Sigmoid colon (tissue), 7 donors: ENCODE results near the gene KRT5. TPM values are rescaled to one million over a fixed set of nuclear protein-coding genes. Genes with fewer than 3 reads are reported as not detected.

Source experiments
- DNase-seq: peaks from one replicate; pipeline ENCODE4 v3.0.0-alpha.2; 2019
- H3K27ac ChIP-seq, 4 donors: fragments of 200-600 bp; sonication (generic); one replicate each; pipeline ENCODE4 v1.5.1; 2016 to 2019; ENCODE audit warnings: mild to moderate bottlenecking in 1 of 4
- H3K27me3 ChIP-seq, 3 donors: fragments of 200-600 bp; sonication (generic); one replicate each; pipeline ENCODE4 v1.5.1; 2019; ENCODE audit warnings: mild to moderate bottlenecking in 1 of 3
- H3K36me3 ChIP-seq, 4 donors: fragments of 200-600 bp; sonication (generic); one replicate each; pipeline ENCODE4 v1.5.1; 2016 to 2019
- H3K4me1 ChIP-seq, 4 donors: fragments of 200-600 bp; sonication (generic); one replicate each; pipeline ENCODE4 v1.5.1; 2017 to 2019
- H3K4me3 ChIP-seq, 4 donors: fragments of 200-600 bp; sonication (generic); one replicate each; pipeline ENCODE4 v1.5.1; 2017 to 2019; ENCODE audit warnings: mild to moderate bottlenecking in 2 of 4, moderate library complexity in 1 of 4
- H3K9me3 ChIP-seq, 4 donors: fragments of 200-600 bp in 3 of 4; sonication (generic) in 3 of 4; one replicate each; pipeline versions ENCODE4 v1.5.1 to v1.6.1; 2013 to 2019
- EP300 ChIP-seq, 4 donors: sonication (generic); formaldehyde crosslinking; IDR thresholded peaks; one replicate each; pipeline ENCODE4 v1.6.1; 2017; ENCODE audit warnings: antibody characterized with exemption in 4 of 4
- POLR2A ChIP-seq, 2 donors: fragments of 450-650 bp; IDR thresholded peaks; one replicate each; pipeline ENCODE4 v1.6.1; 2016; ENCODE audit warnings: antibody characterized with exemption in 2 of 2, mild to moderate bottlenecking in 2 of 2, moderate library complexity in 2 of 2
- POLR2AphosphoS5 ChIP-seq, 4 donors: sonication (generic); formaldehyde crosslinking; IDR thresholded peaks; one replicate each; pipeline ENCODE4 v1.6.1; 2017; ENCODE audit warnings: antibody characterized with exemption in 4 of 4
- WGBS, 2 donors: extraction: QIAGEN DNeasy Blood & Tissue Kit; methylation state at CpG; one replicate each; pipeline ENCODE4 v1.1.7; 2013; 5-methylcytosine and 5-hydroxymethylcytosine counted together
- intact Hi-C: fragments of 100-400 bp; cut with DNase I; formaldehyde crosslinking; loops from one replicate; pipeline ENCODE4 v1.15.1; 2023
- polyA plus RNA-seq, 3 donors: library from polyadenylated mRNA; stranded (reverse); fragments of 200-250 nt; gene quantifications; one replicate each; pipeline ENCODE4 v1.2.3, GENCODE V29; 2013
- total RNA-seq, 4 donors: library from RNA; depleted of rRNA; stranded (reverse); fragments of >200 nt; gene quantifications; one replicate each; pipeline ENCODE4 v1.1.0, GENCODE V29; 2016
- TF ChIP-seq, protein P1 (sequence below), 4 experiments: fragments of 450-650 bp in 3 of 4; fragments of 200-600 bp in 1 of 4; IDR thresholded peaks; one replicate each; pipeline ENCODE4 v1.5.1; 2016 to 2019; ENCODE audit warnings: antibody characterized with exemption in 4 of 4, mild to moderate bottlenecking in 3 of 4, moderate library complexity in 2 of 4
- donor health status: healthy with polysubstance abuse.
- donor health status: Bipolar disorder and iron deficiency.
- donor health status: healthy.

KRT5 gene
- total and polyA plus RNA-seq, 7 donors, result 0.36 to 7.8 (median 1.1) TPM; not detected in 4

DNA sequence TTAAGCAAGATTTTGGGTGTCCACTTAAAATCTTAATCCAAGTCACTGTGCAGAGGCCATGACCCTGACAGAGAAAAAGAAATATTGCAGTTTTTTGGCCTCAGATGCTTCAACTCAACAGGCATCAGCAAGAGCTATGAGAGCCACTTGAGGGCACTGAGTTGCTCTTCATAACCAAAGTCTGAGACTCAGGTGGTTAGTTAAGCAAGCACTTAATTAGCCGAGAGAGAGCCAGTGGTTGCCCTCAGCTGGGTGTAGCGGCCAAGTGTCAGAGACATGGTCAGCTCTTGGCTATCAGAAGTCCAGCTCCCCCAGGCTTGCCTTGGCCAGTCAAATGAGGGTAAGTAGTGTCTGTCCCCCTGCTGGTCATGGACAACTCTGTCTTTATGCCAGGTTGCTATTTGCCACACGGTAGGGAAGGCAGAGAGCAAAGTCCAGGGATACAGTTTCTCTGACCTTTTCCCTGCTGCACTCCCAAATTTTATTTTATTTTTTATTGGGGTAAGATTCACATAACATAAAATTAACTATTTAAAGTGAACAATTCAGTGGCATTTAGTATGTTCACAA, 41.8 kb upstream of the KRT5 start:
- TF ChIP-seq EP300 (IDR thresholded peaks at IDR 0.05), result no peak
- TF ChIP-seq, protein P1, sequence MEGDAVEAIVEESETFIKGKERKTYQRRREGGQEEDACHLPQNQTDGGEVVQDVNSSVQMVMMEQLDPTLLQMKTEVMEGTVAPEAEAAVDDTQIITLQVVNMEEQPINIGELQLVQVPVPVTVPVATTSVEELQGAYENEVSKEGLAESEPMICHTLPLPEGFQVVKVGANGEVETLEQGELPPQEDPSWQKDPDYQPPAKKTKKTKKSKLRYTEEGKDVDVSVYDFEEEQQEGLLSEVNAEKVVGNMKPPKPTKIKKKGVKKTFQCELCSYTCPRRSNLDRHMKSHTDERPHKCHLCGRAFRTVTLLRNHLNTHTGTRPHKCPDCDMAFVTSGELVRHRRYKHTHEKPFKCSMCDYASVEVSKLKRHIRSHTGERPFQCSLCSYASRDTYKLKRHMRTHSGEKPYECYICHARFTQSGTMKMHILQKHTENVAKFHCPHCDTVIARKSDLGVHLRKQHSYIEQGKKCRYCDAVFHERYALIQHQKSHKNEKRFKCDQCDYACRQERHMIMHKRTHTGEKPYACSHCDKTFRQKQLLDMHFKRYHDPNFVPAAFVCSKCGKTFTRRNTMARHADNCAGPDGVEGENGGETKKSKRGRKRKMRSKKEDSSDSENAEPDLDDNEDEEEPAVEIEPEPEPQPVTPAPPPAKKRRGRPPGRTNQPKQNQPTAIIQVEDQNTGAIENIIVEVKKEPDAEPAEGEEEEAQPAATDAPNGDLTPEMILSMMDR (IDR thresholded peaks at IDR 0.05), result no peak
- 53 to 68% methylated on average over 3 of the region's 3 CpGs for WGBS, 2 donors
- H3K9me3 ChIP-seq, result no peaks in the 10 kb centered on the region
- no peaks in the 10 kb centered on the region for H3K4me1 ChIP-seq
- no peak overlapping the region for H3K27ac ChIP-seq
- no peaks in the 10 kb centered on the region for H3K36me3 ChIP-seq
- H3K4me3 ChIP-seq, result no peak overlapping the region
- DNase-seq, result no peak
- intact Hi-C loops, result no loop called here
- no peaks in the 10 kb centered on the region for H3K27me3 ChIP-seq

DNA sequence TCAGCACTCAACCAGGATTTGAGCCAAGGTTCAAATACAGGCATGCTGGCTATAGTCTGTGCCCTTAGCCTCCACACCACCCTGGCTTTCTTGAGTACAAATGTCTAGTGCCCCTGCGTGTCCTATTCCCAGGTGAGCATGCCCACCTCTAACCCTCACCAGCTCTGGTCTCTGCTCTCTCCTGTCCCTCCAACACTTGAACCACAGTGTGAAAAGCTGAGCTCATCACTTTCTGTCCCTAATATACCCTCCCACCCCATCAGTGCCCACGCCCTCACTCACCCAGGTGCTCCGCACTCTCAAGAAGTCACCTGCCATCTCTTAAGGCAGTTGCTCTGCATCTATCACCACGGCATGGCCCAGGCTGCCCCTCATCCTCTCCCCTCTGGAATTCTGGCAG, 39.8 kb upstream of the KRT5 start:
- H3K4me3 ChIP-seq, result no peak overlapping the region
- H3K27ac ChIP-seq, result no peak overlapping the region
- TF ChIP-seq POLR2A (IDR thresholded peaks at IDR 0.05), result no peak
- TF ChIP-seq, protein P1 (IDR thresholded peaks at IDR 0.05), result no peak
- TF ChIP-seq EP300 (IDR thresholded peaks at IDR 0.05), result no peak
- TF ChIP-seq POLR2AphosphoS5 (IDR thresholded peaks at IDR 0.05), result no peak
- intact Hi-C loops, result no loop called here
- no peaks in the 10 kb centered on the region for H3K9me3 ChIP-seq
- no peaks in the 10 kb centered on the region for H3K4me1 ChIP-seq
- H3K27me3 ChIP-seq, result no peaks in the 10 kb centered on the region
- no peaks in the 10 kb centered on the region for H3K36me3 ChIP-seq
- WGBS, 2 donors, result 80 to 86% methylated on average over 4 of the region's 4 CpGs
- DNase-seq, result no peak

DNA sequence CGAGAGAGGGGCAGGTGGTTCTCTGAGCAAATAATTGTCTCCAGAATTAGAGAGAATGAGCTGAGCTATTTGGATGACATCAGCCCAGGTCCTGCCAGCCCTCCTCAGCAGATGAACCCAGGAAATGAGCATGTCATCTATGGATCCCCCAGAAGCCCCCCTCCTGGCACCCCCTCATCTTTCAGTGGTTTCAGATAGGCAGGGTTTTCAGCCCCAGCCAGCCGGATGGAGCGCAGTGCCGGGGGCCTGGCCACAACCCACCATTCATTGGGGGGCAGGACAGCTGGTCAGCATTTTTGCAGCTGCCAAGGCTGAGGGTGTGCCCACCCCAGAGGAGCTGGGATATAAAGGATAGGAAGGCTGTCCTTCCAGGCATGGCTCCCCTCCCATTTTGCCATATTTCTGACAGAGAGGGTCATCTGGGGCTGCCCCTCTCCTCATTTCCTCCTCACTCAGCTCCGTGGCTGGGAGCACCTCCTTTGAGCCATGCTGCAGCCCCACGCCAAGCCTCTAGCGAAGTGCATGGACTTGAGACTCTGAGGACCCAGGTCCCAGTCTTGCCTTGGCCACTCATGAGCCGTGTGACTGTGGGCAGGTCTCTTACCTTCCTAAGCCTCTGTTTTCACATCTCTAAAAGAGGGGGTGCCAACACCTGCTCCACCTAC, 38.7 kb upstream of the KRT5 start:
- Histone ChIP-seq H3K27ac (no peak overlapping the region), H3K4me1 (no peaks in the 10 kb centered on the region), H3K9me3 (no peaks in the 10 kb centered on the region), H3K36me3 (no peaks in the 10 kb centered on the region), H3K27me3 (no peaks in the 10 kb centered on the region), H3K4me3 (no peak overlapping the region)
- 65 to 73% methylated on average over 8 of the region's 8 CpGs for WGBS, 2 donors
- DNase-seq, result no peak
- no peak for TF ChIP-seq POLR2AphosphoS5 (IDR thresholded peaks at IDR 0.05)
- TF ChIP-seq EP300 (IDR thresholded peaks at IDR 0.05), result no peak
- TF ChIP-seq, protein P1 (IDR thresholded peaks at IDR 0.05), result no peak
- TF ChIP-seq POLR2A (IDR thresholded peaks at IDR 0.05), result no peak
- intact Hi-C loops, result no loop called here

DNA sequence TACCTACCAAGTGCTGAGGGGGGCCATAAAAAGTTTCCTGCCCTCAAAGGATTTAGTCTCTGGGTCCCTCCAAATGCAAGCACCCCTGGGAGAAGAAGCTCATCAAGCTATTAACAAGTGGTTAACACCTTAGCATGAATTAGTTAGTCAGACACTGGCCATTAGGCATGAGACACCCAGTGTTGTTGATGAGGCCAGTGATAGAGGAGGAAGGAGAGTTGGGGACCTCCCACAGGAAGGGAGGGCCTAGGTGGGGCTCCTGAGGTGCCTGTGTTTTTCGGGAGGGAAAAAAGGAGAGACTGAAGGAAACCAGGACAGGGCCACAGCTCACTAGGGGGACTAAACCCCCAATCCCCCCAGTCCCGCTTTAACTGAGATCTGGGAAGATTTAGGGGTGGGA, 37.3 kb upstream of the KRT5 start:
- no peak overlapping the region for H3K27ac ChIP-seq
- no peaks in the 10 kb centered on the region for H3K4me1 ChIP-seq
- intact Hi-C loops, result no loop called here
- no peaks in the 10 kb centered on the region for H3K9me3 ChIP-seq
- TF ChIP-seq POLR2A (IDR thresholded peaks at IDR 0.05), result no peak
- TF ChIP-seq, protein P1 (IDR thresholded peaks at IDR 0.05), result no peak
- TF ChIP-seq EP300 (IDR thresholded peaks at IDR 0.05), result no peak
- TF ChIP-seq POLR2AphosphoS5 (IDR thresholded peaks at IDR 0.05), result no peak
- 63 to 69% methylated on average over 2 of the region's 2 CpGs for WGBS, 2 donors
- no peak for DNase-seq
- H3K4me3 ChIP-seq, result no peak overlapping the region
- H3K27me3 ChIP-seq, result no peaks in the 10 kb centered on the region
- H3K36me3 ChIP-seq, result no peaks in the 10 kb centered on the region

DNA sequence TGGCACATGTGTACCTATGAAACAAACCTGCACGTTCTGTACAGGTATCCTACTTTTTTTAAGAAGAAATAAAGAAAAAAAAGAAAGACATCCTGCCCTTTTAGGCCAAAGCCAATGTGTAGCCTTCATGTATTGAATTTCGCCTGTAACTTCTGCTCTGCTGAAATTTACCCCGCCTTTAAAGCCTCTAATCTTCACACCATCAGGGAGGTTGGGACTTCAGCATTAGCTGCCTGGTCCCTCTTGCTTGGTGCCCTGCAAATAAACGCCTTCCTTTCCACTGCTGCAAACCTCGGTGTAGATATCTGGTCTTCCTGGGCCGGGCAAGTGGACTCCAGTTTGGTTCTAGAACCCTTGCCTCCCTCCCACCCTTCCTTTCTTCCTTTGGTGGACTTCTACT, 35.4 kb upstream of the KRT5 start:
- intact Hi-C loops, result no loop called here
- 71 to 77% methylated on average over 6 of the region's 6 CpGs for WGBS, 2 donors
- no peaks in the 10 kb centered on the region for H3K9me3 ChIP-seq
- no peak overlapping the region for H3K27ac ChIP-seq
- H3K36me3 ChIP-seq, result no peaks in the 10 kb centered on the region
- no peak overlapping the region for H3K4me3 ChIP-seq
- TF ChIP-seq POLR2AphosphoS5 (IDR thresholded peaks at IDR 0.05), result no peak
- no peak for TF ChIP-seq POLR2A (IDR thresholded peaks at IDR 0.05)
- no peaks in the 10 kb centered on the region for H3K27me3 ChIP-seq
- no peak for DNase-seq
- no peaks in the 10 kb centered on the region for H3K4me1 ChIP-seq
